HCT116 (cell line): ENCODE results near the gene SIT1.
A peak's percentile ranks its signal among the peaks of the same experiment; 100 is the strongest.

Source experiments
- CTCF ChIP-seq, 3 experiments: fragments of 200-600 bp in 1 of 3; sonication (generic) in 1 of 3; IDR thresholded peaks in 2 of 3; conservative IDR thresholded peaks in 1 of 3; 2 replicates each; pipeline ENCODE4 v1.5.1; 2012 to 2017; ENCODE audit warnings: low read depth in 2 of 3, low read length in 2 of 3, antibody characterized with exemption in 1 of 3, borderline replicate concordance in 1 of 3, control low read depth in 1 of 3, mild to moderate bottlenecking in 1 of 3, mixed read lengths in 1 of 3, mixed run types in 1 of 3, moderate library complexity in 1 of 3; ENCODE audit not compliant: insufficient read depth in 1 of 3
- EGR1 ChIP-seq: IDR thresholded peaks from 2 replicates; pipeline ENCODE4 v1.6.1; 2012; ENCODE audit warnings: low read depth
- POLR2A ChIP-seq: IDR thresholded peaks from 2 replicates; pipeline ENCODE4 v1.7.0; 2011; ENCODE audit warnings: borderline replicate concordance; ENCODE audit not compliant: insufficient read depth, insufficient read length; ENCODE audit errors: extremely low read depth
- POLR2AphosphoS5 ChIP-seq: IDR thresholded peaks from 2 replicates; pipeline ENCODE4 v1.6.1; 2011; ENCODE audit warnings: mild to moderate bottlenecking, low read depth, low read length, moderate library complexity
- RAD21 ChIP-seq: IDR thresholded peaks from 2 replicates; pipeline ENCODE4 v1.6.1; 2012; ENCODE audit warnings: low read depth, mild to moderate bottlenecking
- REST ChIP-seq: IDR thresholded peaks from 2 replicates; pipeline ENCODE4 v1.6.1; 2012; ENCODE audit warnings: low read depth
- ZBTB33 ChIP-seq: IDR thresholded peaks from 2 replicates; pipeline ENCODE4 v1.6.1; 2011; ENCODE audit warnings: mild to moderate bottlenecking, low read length, moderate library complexity; ENCODE audit not compliant: insufficient replicate concordance; ENCODE audit errors: extremely low read depth
- ZFX ChIP-seq: fragments of 450-650 bp; IDR thresholded peaks from 2 replicates; pipeline ENCODE4 v1.6.1; 2017

GRCh38 chr9:35599763-35600604, 50.7 kb downstream of the SIT1 start:
- TF ChIP-seq POLR2A (no peak), EGR1 (no peak), CTCF (IDR thresholded peaks at IDR 0.05 in 2 of 3, conservative IDR thresholded peaks at IDR 0.05 in 1 of 3; ENCODE audit: borderline replicate concordance in 1 of 3, insufficient read depth in 1 of 3, low read depth in 2 of 3, low read length in 2 of 3) (peak in 2 of 3 experiments; percentile 21 to 27; a peak in 2 of 6 replicates), RAD21 (no peak), ZBTB33 (no peak), ZFX (no peak), POLR2AphosphoS5 (no peak), REST (no peak)
